Gastrocnemius medialis (tissue), 4 donors: Measurements from ENCODE around the gene MAD1L1. TPM values are rescaled to one million over a fixed set of nuclear protein-coding genes. Genes with fewer than 3 reads are reported as not detected.

Source experiments
- ATAC-seq, 2 donors: fragments of 150-250 bp; one replicate each; pipeline ENCODE4 v1.9.1; 2016
- DNase-seq, 2 donors: peaks; one replicate each; pipeline ENCODE4 v3.0.0-alpha.2; 2019
- H3K27ac ChIP-seq, 4 donors: fragments of 200-600 bp; sonication (generic); 1 replicate in 1 of 4; 2 replicates in 3 of 4; pipeline ENCODE4 v1.5.1; 2016 to 2018; ENCODE audit warnings: mild to moderate bottlenecking in 2 of 4, moderate library complexity in 1 of 4
- H3K27me3 ChIP-seq, 3 donors: fragments of 200-600 bp; sonication (generic) in 2 of 3; 1 replicate in 1 of 3; 2 replicates in 2 of 3; pipeline versions ENCODE4 v1.5.1 to v1.6.0; 2016 to 2019; ENCODE audit warnings: mild to moderate bottlenecking in 1 of 3, moderate library complexity in 1 of 3
- H3K36me3 ChIP-seq, 2 donors: fragments of 200-600 bp; sonication (generic) in 1 of 2; one replicate each; pipeline ENCODE4 v1.5.1; 2017 to 2018
- H3K4me1 ChIP-seq, 2 donors: fragments of 200-600 bp; sonication (generic) in 1 of 2; one replicate each; pipeline ENCODE4 v1.5.1; 2016 to 2017; ENCODE audit warnings: mild to moderate bottlenecking in 2 of 2
- H3K4me3 ChIP-seq, 4 donors: fragments of 200-600 bp; sonication (generic) in 3 of 4; 1 replicate in 1 of 4; 2 replicates in 3 of 4; pipeline ENCODE4 v1.5.1; 2016 to 2019; ENCODE audit warnings: mild to moderate bottlenecking in 2 of 4
- H3K9me3 ChIP-seq, 3 donors: fragments of 200-600 bp; sonication (generic) in 2 of 3; 1 replicate in 1 of 3; 2 replicates in 2 of 3; pipeline ENCODE4 v1.5.1; 2016 to 2019
- POLR2A ChIP-seq, 2 donors: fragments of 450-650 bp; IDR thresholded peaks; one replicate each; pipeline ENCODE4 v1.6.1; 2017; ENCODE audit warnings: antibody characterized with exemption in 2 of 2, mild to moderate bottlenecking in 2 of 2, moderate library complexity in 2 of 2
- in situ Hi-C, 4 donors: fragments of 200-750 bp; cut with MboI; loops; one replicate each; pipeline versions ENCODE4 v1.15.0 to v1.8.0; 2017; ENCODE audit warnings: low sequenced_read_pairs in 4 of 4
- intact Hi-C: fragments of 100-400 bp; cut with DNase I; formaldehyde crosslinking; loops from one replicate; pipeline ENCODE4 v1.15.1; 2023; ENCODE audit warnings: low total_unique reads
- total RNA-seq, 4 donors: library from RNA; depleted of rRNA; stranded (reverse); fragments of >200 nt; gene quantifications; one replicate each; pipeline versions ENCODE4 v1.1.0 to v1.2.3, GENCODE V29; 2016
- TF ChIP-seq, protein P1 (sequence below), 5 experiments: fragments of 450-650 bp in 3 of 5; fragments of 200-600 bp in 2 of 5; sonication (generic) in 2 of 5; IDR thresholded peaks in 4 of 5; conservative IDR thresholded peaks in 1 of 5; 1 replicate in 4 of 5; 2 replicates in 1 of 5; pipeline ENCODE4 v1.5.1; 2016 to 2019; ENCODE audit warnings: antibody characterized with exemption in 5 of 5, mild to moderate bottlenecking in 3 of 5, moderate library complexity in 3 of 5

The MAD1L1 gene
- total RNA-seq, 4 donors from 2014 or later: 19.7 to 32.4 (median 22.7) TPM

DNA sequence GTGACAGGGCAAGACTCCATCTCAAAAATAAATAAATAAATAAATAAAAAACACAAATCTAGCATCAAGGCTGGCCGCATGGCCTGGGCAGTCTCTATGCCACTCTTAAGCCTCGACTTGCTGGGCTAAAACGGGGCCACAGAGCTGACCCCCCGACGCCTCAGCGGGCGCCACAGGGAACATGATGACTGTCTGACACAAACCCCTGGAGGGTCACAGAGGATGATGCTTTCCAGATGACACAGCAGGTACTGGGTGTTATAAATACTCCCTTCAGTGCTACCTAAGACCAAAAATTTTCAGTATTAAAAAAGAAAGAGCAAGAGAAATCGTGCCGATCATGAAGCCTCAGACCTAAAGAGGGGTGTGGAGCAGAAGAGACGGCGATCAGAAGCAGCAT is 176.8 kb downstream of the MAD1L1 start:
- no peak for TF ChIP-seq POLR2A (IDR thresholded peaks at IDR 0.05)
- TF ChIP-seq, protein P1, sequence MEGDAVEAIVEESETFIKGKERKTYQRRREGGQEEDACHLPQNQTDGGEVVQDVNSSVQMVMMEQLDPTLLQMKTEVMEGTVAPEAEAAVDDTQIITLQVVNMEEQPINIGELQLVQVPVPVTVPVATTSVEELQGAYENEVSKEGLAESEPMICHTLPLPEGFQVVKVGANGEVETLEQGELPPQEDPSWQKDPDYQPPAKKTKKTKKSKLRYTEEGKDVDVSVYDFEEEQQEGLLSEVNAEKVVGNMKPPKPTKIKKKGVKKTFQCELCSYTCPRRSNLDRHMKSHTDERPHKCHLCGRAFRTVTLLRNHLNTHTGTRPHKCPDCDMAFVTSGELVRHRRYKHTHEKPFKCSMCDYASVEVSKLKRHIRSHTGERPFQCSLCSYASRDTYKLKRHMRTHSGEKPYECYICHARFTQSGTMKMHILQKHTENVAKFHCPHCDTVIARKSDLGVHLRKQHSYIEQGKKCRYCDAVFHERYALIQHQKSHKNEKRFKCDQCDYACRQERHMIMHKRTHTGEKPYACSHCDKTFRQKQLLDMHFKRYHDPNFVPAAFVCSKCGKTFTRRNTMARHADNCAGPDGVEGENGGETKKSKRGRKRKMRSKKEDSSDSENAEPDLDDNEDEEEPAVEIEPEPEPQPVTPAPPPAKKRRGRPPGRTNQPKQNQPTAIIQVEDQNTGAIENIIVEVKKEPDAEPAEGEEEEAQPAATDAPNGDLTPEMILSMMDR (IDR thresholded peaks at IDR 0.05 in 4 of 5, conservative IDR thresholded peaks at IDR 0.05 in 1 of 5): no peak
- Histone ChIP-seq H3K36me3 (no peaks in the 10 kb centered on the region), H3K4me1 (peaks cover 3 to 14% of the 10 kb centered on the region in 2 donors), H3K27me3 (no peaks in the 10 kb centered on the region), H3K27ac (no peak overlapping the region), H3K4me3 (no peak overlapping the region), H3K9me3 (no peaks in the 10 kb centered on the region)
- in situ Hi-C loops: no loop called here
- intact Hi-C loops: no loop called here
- DNase-seq (no peak), ATAC-seq (no peak)

DNA sequence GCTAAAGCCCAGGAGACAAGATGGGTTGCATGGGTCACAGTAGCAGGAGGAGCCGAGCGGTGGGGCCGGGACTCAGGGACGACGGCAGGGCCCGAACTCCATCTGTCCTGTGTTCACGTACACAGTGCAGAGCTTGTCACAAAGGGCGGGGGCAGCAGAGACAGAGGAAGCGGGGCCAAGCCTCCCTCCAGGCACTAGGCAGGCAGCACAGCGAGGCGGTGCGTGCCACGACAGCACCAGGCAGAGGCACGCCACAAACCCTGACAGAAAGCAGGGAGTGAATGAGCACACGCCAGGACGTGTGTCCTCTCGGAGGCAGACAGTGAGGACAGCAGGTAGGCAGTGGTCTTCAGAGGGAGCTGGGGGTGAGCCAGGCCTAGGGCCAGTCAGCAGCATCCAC is 177.8 kb downstream of the MAD1L1 start:
- no peak overlapping the region for H3K4me3 ChIP-seq
- no peak for DNase-seq
- H3K36me3 ChIP-seq: no peaks in the 10 kb centered on the region
- peaks cover 4 to 16% of the 10 kb centered on the region in 2 donors for H3K4me1 ChIP-seq
- intact Hi-C loops: no loop called here
- no peak for ATAC-seq
- H3K27me3 ChIP-seq: no peaks in the 10 kb centered on the region
- no peak for TF ChIP-seq POLR2A (IDR thresholded peaks at IDR 0.05)
- TF ChIP-seq, protein P1 (IDR thresholded peaks at IDR 0.05 in 4 of 5, conservative IDR thresholded peaks at IDR 0.05 in 1 of 5): no peak
- no peak overlapping the region for H3K27ac ChIP-seq
- no peaks in the 10 kb centered on the region for H3K9me3 ChIP-seq
- in situ Hi-C loops: no loop called here

DNA sequence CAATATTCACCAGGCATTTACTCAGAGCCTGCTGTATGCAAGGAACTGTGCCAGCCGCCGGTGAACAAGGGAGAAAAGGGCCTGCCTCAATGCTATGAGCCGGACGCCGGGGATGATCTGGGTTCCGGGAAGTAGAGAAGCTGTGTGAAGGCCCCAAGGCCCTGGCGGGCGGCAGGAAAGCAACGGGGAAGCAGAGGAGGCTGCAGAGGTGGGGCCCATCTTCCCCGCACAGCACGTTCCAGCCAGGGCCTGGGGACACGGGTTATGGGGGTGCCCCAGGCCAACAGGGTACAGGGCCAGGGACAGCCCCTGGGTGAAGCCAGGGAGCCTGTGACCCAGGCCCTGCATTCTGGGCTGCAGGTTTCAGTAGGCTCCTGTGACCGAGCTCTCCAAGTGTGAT is 179.3 kb downstream of the MAD1L1 start:
- Histone ChIP-seq H3K36me3 (no peaks in the 10 kb centered on the region), H3K27me3 (no peaks in the 10 kb centered on the region), H3K27ac (no peak overlapping the region), H3K4me3 (no peak overlapping the region), H3K9me3 (no peaks in the 10 kb centered on the region), H3K4me1 (peaks cover 4 to 16% of the 10 kb centered on the region in 2 donors)
- no peak for TF ChIP-seq POLR2A (IDR thresholded peaks at IDR 0.05)
- TF ChIP-seq, protein P1 (IDR thresholded peaks at IDR 0.05 in 4 of 5, conservative IDR thresholded peaks at IDR 0.05 in 1 of 5): no peak
- DNase-seq (no peak), ATAC-seq (no peak)
- intact Hi-C loops (no loop called here), in situ Hi-C loops (no loop called here)

DNA sequence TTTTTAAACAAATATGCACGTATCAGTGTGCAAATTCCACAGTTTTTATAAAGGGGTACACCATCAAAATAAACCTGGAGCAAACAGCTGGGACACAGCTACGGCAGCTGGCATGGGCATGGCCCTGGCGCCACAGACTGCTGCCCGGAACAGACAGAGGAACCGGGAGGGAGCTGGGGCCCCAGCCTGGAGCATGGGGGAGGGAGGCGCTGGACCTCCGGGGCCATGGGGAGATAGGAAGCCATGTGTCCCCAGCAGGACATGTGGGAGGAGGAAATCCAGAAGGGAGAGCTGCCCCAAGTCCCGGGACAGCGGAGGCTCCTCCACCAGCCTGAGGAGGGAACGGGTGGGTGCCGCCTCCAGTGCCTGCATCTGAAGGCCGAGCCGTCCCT is 180.1 kb downstream of the MAD1L1 start:
- H3K27ac ChIP-seq: no peak overlapping the region
- ATAC-seq (no peak), DNase-seq (no peak)
- H3K36me3 ChIP-seq: no peaks in the 10 kb centered on the region
- H3K9me3 ChIP-seq: no peaks in the 10 kb centered on the region
- intact Hi-C loops: no loop called here
- H3K4me1 ChIP-seq: peaks cover 4 to 16% of the 10 kb centered on the region in 2 donors
- TF ChIP-seq POLR2A (IDR thresholded peaks at IDR 0.05): no peak
- TF ChIP-seq, protein P1 (IDR thresholded peaks at IDR 0.05 in 4 of 5, conservative IDR thresholded peaks at IDR 0.05 in 1 of 5): no peak
- in situ Hi-C loops: no loop called here
- H3K4me3 ChIP-seq: no peak overlapping the region
- H3K27me3 ChIP-seq: no peaks in the 10 kb centered on the region
